ENCODE data around the gene TLCD5. TPM values are rescaled to one million over a fixed set of nuclear protein-coding genes. Genes with fewer than 3 reads are reported as not detected.

Gene TLCD5
- total RNA-seq, 4 donors from 2014 or later: 0.51 to 17.1 (median 6.4) TPM

DNA sequence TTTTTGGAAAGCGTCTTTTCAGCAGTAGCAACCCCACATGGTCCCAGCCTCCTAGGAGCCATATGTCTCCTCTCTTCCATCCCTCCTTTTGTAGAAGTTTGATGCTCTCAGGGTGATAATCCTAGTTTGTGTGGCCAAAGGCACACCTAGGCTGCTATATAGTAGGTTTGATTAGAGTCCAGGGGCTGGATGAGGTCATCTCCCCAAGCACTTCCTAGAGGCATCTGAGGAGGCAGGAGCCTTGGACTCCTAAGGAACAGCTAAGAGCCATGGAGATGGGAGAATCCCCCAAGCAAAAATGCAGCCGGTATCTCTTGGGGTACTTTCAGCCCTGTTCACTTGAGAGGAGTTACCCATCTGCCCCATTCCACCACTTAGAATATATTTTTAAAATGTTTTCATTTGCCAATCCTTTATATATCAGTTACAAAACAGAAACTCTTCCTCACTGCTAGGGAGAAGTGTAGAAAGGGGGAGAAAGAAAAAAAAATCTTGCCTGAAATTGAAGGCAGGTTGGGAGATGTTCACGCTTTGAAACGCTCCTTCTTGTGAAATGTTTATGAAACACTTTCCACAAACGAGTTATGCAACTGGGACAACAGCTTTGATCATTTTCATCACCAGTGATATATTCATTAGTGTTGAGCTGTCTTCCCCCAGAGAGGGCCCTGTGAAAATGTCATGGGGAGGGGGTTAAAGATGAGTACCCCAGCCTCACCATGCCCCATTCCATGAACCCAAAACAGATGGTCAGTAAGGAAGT lies 31.9 kb upstream of the TLCD5 start:
- H3K4me3 ChIP-seq: no peak overlapping the region
- no peaks in the 10 kb centered on the region for H3K9me3 ChIP-seq
- no peak for TF ChIP-seq POLR2A (IDR thresholded peaks at IDR 0.05)
- TF ChIP-seq, protein P1, sequence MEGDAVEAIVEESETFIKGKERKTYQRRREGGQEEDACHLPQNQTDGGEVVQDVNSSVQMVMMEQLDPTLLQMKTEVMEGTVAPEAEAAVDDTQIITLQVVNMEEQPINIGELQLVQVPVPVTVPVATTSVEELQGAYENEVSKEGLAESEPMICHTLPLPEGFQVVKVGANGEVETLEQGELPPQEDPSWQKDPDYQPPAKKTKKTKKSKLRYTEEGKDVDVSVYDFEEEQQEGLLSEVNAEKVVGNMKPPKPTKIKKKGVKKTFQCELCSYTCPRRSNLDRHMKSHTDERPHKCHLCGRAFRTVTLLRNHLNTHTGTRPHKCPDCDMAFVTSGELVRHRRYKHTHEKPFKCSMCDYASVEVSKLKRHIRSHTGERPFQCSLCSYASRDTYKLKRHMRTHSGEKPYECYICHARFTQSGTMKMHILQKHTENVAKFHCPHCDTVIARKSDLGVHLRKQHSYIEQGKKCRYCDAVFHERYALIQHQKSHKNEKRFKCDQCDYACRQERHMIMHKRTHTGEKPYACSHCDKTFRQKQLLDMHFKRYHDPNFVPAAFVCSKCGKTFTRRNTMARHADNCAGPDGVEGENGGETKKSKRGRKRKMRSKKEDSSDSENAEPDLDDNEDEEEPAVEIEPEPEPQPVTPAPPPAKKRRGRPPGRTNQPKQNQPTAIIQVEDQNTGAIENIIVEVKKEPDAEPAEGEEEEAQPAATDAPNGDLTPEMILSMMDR (IDR thresholded peaks at IDR 0.05): no peak
- no peak for DNase-seq
- H3K27ac ChIP-seq: no peak overlapping the region
- H3K36me3 ChIP-seq: no peaks in the 10 kb centered on the region
- no peaks in the 10 kb centered on the region for H3K27me3 ChIP-seq
- intact Hi-C loops (cut with DNase I; ENCODE audit: low total_unique reads): no loop called here
- no peaks in the 10 kb centered on the region for H3K4me1 ChIP-seq

DNA sequence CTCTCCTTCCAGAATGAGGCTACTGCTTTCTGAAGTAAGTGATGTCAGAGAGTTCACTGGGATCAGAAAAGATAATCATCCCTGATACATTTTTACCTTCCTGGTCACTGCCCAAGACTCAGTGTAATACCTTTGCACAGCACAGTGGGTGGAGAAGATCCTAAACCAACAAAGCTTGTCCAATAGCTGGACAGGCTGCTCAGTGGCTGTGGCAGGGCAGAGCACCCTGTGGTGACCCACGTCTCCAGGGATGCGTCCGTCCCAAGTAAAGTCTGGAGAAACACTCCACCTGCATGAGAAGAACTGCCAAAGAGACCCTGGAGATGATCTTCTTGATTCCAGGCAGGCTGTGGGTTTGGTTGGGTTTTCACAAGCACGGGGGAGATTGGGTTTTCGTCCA lies 31.0 kb upstream of the TLCD5 start:
- H3K27me3 ChIP-seq: no peaks in the 10 kb centered on the region
- intact Hi-C loops (cut with DNase I; ENCODE audit: low total_unique reads): no loop called here
- TF ChIP-seq, protein P1 (IDR thresholded peaks at IDR 0.05): no peak
- no peak for TF ChIP-seq POLR2A (IDR thresholded peaks at IDR 0.05)

DNA sequence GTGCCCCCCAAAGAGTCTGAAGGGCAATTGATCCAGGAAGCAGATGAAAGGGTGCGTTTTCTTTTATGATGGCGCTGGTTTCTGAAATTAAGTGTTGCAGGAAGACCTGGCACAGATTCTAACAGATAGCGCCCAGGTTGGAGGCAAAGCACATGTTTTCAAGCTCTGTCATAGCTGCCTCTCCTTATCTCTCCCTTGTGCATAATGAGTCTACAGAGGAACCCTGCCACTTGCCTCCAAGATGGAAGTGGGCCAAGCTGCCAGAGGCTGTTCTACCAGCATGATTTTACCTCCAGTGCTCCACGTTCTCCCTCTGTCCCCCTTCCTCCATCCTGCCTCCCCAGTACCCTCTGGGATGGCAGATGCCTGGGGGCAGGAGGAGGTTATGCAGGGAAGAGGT lies 30.0 kb upstream of the TLCD5 start:
- H3K9me3 ChIP-seq: no peaks in the 10 kb centered on the region
- H3K27ac ChIP-seq: no peak overlapping the region
- no peak for DNase-seq
- intact Hi-C loops (cut with DNase I; ENCODE audit: low total_unique reads): no loop called here
- no peak for TF ChIP-seq POLR2A (IDR thresholded peaks at IDR 0.05)
- TF ChIP-seq, protein P1 (IDR thresholded peaks at IDR 0.05): no peak
- H3K4me3 ChIP-seq: no peak overlapping the region
- H3K4me1 ChIP-seq: no peaks in the 10 kb centered on the region
- no peaks in the 10 kb centered on the region for H3K27me3 ChIP-seq
- H3K36me3 ChIP-seq: no peaks in the 10 kb centered on the region

More for the DNA sequence above, 31.0 kb upstream of the TLCD5 start:
- Histone ChIP-seq H3K4me3 (no peak overlapping the region), H3K9me3 (no peaks in the 10 kb centered on the region), H3K4me1 (no peaks in the 10 kb centered on the region), H3K36me3 (no peaks in the 10 kb centered on the region), H3K27ac (no peak overlapping the region)
- DNase-seq: no peak

DNA sequence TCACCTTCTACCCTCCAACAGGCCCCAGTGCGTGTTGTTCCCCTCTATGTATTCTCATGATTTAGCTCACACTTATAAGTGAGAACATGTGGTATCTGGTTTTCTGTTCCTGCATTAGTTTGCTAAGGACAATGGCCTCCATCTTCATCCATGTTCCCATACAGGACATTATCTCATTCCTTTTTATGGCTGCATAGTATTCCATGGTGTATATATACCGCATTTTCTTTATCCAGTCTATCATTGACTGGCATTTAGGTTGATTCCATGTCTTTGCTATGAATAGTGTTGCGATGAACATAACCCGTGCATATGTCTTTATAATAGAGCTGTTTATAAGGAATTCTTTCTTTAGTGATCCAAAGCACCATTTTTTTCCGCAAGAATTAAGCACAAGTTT lies 28.5 kb upstream of the TLCD5 start:
- intact Hi-C loops (cut with DNase I; ENCODE audit: low total_unique reads): no loop called here
- H3K9me3 ChIP-seq: no peaks in the 10 kb centered on the region
- H3K27ac ChIP-seq: no peak overlapping the region
- H3K27me3 ChIP-seq: no peaks in the 10 kb centered on the region
- TF ChIP-seq, protein P1 (IDR thresholded peaks at IDR 0.05): no peak
- TF ChIP-seq POLR2A (IDR thresholded peaks at IDR 0.05): no peak
- no peaks in the 10 kb centered on the region for H3K36me3 ChIP-seq
- no peak overlapping the region for H3K4me3 ChIP-seq
- no peak for DNase-seq
- no peaks in the 10 kb centered on the region for H3K4me1 ChIP-seq

DNA sequence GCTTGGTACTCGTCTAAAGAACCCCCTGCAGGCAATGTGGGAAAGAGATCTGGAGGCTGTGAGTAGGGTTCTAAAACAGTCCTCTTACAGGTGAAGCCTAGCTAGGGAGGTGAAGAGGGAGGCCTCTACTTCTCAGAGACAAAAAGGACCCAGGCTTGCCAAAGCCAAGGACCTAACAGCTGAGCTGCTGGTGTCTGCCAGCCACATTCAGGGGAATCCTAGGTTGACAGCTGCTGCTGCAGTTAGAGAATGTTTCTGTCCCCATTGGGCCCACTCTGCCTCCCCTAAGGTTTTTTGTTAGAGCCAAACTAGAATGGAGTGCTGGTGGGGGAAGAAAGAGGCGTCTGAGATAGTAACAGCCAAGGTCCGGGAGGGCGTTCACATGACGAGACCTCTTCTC lies 26.6 kb upstream of the TLCD5 start:
- H3K9me3 ChIP-seq: no peaks in the 10 kb centered on the region
- no peaks in the 10 kb centered on the region for H3K36me3 ChIP-seq
- DNase-seq: no peak
- intact Hi-C loops (cut with DNase I; ENCODE audit: low total_unique reads): no loop called here
- H3K27ac ChIP-seq: no peak overlapping the region
- no peak overlapping the region for H3K4me3 ChIP-seq
- no peaks in the 10 kb centered on the region for H3K4me1 ChIP-seq
- TF ChIP-seq, protein P1 (IDR thresholded peaks at IDR 0.05): no peak
- no peak for TF ChIP-seq POLR2A (IDR thresholded peaks at IDR 0.05)
- H3K27me3 ChIP-seq: no peaks in the 10 kb centered on the region

Data from uterus (tissue), 4 donors.